ENCODE results near the gene BACH1.

- TF ChIP-seq EZH2phosphoT487 (IDR thresholded peaks at IDR 0.05; ENCODE audit: low read length) (no peak), CTCF (IDR thresholded peaks at IDR 0.05; ENCODE audit: low read length) (no peak)
Observed at GRCh38 chr21:29343519-29343918, 44.8 kb downstream of the BACH1 start.
